CD4-positive, alpha-beta T cell treated with Interleukin-21 for 1 hour (primary cell): Measurements from ENCODE around the gene CDC37.
"Not testable (repeated sequence)": the region's sequence is repeated elsewhere in the genome, so short reads cannot be mapped to it uniquely, and the experiment has no call there.

ENCODE experiments used
- DNase-seq: peaks from one replicate; pipeline ENCODE4 v3.0.0-alpha.2; 2020

The CDC37 gene

DNA sequence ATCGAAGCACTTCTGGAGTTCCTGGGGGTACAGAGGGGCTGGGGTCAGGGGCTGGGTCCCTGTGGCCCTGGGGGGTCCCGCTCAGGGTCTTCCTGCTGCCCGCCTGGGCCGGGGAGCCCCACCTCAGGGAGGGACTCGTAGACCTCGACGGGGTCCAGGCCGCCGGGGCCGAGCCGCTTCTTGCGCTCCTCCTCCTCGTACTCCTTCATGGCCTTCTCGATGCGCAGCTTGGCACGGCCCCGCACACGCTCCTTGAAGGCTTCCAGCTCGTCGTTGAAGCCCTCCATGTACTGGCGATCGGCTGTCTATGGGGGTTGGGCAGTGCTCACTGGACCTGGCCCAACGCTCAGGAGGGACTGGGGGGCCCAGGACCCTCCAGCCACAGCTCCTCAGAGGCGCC is 10.2 kb downstream of the CDC37 start:
- DNase-seq: no peak

DNA sequence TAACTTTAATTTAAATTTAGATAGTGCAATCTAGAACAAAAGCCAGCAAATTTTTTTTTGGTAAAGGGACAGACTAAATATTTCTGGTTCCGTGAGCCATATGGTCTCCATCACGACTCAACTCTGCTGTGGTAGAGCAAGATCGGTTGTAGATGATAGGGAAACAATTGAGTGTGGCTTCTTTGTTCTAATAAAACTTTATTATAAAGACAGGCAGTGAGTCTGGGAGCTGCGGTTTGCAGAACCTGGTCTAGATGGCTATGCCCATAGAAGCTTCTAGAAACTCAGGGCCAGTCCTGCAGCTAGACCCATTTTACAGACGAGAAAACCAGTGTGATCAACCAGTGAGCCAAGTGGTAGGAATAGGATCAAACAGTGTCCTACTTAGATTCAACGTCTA is 11.2 kb downstream of the CDC37 start:
- DNase-seq: no peak

DNA sequence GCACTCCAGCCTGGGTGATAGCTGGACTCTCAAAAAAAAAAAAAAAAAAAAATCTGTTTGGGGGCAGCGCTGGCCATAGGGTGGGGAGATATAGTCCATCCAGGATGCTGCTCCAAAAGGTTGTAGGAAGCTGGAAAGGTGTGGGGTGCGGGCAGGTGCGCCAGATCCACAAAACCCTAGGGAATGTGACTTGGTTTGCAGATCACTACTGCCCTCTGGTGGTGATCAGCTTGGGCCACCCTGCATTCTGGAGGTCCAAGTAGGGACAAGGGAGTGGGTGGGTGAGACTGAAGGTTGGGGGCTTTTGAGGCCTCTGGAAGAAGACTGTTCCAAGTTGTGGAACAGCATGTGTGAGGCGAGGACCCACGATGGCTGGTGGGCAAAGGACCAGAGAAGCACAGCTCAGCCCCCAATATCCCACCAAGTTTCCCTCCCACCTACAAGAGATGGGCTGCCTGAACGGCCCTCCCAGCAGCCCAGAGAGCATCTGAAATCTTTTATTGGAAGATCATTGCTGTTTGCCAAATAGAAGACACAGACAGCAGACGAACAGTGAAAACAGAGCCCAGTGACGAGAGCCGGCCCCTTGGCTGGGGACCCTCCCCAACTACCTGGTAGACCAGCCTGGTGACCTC is 12.6 kb downstream of the CDC37 start:
- DNase-seq: peak; percentile 73

DNA sequence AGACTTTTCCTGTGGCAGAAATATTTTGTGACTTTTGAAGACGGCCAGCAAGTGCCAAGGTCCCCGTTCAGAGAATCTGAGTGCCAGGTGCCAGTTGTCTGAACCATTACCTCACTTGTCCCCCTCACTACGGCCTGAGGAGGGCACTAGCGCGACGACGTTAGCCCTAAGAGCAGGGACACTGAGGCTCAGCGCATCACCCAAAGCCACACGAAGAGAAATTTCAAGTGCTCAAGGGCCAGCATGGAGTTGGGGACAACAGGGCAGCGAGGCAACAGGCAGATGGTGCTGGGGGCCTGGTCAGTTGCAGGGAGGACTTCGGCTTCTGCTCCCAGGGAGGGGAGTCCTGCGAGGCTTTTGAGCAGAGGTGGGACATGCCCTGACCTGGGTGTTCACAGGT is 13.5 kb downstream of the CDC37 start:
- no peak for DNase-seq

DNA sequence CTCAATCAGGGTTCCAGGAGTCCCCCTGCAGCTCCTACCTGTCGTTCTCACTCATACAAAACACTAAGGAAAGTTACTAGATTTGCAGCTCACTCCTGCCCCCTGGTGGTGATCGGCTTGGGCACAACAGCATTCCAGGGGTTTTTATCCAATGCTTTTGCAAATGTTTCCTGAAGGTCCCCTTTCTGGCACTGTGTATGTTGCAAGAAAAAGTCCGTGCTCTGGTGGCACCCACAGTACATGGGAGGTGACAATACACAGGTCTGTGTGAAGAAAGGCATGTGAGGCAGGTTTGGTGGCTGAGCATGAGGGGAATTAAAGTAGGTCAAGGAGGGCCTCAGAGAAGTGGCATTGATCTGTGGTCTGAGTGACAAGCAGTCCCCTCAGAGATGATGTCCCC is 14.4 kb downstream of the CDC37 start:
- DNase-seq: peak; percentile 81

DNA sequence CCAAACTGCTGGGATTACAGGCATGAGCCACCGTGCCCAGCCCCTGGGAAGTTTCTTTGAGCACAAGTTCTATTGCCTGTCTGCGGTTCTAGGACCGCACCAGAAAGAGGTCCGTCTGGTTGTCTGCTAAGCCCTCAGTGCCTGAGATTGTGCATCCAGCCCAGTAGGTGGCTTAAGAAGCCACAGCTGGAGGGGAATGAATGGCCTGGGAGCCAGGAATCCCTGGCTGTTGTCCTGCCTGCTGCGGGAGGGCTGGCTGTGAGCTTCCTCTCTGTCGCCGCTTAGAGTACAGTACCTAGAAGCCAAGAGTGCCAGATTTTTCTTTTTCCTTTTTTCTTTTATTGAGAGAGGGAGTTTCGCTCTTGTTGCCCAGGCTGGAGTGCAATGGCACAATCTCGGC is 18.8 kb downstream of the CDC37 start:
- no peak for DNase-seq

DNA sequence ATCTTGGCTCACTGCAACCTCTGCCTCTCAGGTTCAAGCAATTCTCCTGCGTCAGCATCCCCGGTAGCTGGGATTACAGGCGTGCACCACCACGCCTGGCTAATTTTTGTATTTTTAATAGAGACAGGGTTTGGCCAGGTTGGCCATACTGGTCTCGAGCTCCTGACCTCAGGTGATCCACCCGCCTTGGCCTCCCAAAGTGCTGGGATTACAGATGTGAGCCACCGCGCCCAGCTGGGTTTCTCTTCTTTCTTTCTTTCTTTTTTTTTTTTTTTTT is 20.2 kb downstream of the CDC37 start:
- DNase-seq: not testable (repeated sequence)

DNA sequence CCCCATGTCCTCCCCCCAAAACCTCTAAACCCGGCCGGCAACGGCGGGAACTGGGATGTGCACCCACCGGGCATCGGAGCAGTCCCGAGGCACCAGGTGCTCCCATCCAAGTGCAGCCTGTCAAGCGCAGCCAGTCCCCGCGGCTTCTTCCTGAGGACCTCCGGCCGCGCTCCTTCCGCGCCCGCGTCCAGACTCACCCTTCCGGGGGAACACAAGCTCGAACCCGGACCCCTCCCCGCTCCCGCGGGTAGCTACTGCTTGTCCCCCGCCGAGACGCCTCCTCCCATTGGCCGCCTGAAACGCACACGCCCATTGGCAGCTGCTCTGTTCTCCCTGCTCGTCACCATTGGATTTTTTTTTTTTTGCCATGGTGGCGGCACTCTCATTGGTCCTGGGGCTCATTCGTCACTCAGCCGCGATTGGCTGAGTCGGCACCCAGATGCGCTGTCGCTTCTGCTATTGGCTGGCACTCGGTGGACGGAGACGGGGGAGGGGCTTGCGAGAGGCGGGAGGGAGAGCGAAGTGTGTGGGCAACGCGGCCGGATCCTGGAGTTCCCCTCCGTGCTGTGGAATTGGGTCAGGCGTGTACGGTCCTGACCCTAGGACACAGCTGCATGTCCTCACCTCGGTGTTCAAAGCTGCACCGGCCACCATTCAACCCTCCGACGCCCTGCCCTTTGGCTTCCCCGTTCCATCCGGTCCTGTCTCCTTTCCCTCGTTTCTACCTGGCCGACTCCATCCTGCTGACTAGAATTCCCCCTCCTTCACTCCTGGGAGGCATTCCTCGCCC is 22.8 kb downstream of the CDC37 start, which contains the start of gene TYK2:
TSS of gene TYK2 (minus strand) at position 260 of the 790 bp plus-strand sequence. CDS start 2,166 bp downstream, outside the sequence.
- DNase-seq: peak; percentile 98

DNA sequence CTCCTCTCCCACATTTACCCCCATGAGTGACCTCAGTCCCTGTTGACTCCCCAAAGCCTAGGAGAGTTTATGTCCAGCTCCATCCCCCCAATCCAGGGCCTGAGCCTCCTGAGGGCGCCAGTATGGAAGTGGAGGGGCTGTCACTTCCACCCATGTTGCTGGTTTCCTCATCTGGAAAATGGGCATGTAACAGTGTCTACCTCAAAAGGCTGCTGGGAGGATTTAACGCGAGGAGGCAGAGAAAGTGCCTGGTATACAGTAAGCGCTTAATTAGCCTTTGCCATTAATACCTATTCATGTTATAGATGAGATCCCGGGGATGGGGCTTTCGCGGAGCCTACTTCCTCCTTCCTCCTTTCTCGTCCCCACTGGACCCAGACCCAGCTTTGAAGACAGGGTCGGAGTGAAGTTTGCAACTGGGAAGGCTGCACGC is 23.4 kb downstream of the CDC37 start:
- DNase-seq: no peak

DNA sequence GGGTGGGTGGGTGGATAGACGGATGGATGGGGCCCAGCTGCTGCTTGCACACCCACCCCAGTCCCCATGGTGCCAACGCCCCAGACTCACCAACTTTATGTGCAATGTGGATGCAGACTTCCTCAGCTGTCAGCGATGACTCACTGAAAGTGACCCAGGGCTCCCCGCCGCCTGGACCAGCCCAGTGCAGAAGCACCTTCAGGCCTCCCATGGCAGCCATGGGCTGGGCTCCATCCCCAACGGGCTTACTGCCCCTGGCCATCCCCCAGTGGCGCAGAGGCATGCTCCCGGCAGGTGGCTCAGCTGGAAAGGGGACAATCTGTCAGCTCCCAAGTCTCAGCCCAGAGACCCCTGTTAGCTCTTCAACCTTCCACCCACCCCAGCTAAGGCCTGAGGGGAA is 25.2 kb downstream of the CDC37 start:
- no peak for DNase-seq

DNA sequence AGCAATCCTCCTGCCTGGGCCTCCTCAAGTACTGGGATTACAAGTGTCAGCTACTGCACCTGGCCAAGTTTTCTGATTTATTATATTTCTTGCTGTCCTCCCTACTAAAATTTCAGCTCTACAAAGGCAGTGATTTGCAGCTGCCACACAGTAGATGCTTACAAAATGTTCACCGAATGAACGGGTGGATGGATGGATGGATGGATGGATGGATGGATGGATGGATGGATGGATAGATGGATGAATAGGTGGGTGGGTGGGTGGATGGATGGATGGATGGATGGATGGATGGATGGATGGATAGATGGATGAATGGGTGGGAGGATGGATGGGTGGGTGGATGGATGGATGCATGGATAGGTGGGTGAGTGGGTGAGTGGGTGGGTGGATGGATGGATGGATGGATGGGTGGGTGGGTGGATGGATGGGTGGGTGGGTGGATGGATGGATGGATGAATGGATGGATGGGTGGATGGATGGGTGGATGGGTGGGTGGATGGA is 26.2 kb downstream of the CDC37 start:
- DNase-seq: not testable (repeated sequence)

DNA sequence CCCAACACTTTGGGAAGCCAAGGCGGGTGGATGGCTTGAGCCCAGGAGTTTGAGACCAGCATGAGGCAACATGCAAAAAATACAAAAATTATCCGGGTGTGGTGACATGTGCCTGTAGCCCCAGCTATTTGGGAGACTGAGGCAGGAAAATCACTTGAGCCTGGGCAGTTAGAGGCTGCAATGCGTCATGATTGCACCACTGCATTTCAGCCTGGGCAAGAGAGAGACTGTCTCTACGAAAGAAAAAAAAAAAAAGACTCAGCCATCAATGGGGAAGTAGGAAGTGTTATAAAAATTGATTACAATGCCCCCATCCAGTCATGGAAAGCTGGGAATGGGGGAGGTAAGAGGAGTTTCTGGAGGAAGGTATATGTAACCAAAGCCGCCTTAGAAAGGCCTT is 28.4 kb downstream of the CDC37 start:
- no peak for DNase-seq

DNA sequence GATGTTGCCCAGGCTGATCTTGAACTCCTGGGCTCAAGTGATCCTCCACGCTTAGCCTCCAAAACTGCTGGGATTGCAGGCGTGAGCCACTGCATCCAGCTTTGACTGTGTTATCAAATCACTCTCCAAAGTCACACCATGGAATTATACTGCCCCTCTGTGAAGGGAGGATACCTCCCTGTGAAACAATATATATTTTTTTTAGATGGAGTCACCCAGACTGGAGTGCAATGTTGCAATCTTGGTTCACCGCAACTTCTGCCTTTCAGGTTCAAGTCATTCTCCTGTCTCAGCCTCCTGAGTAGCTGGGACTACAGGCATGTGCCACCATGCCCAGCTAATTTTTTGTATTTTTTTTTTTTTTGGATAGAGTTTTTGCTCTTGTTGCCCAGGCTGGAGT is 30.7 kb downstream of the CDC37 start:
- no peak for DNase-seq

DNA sequence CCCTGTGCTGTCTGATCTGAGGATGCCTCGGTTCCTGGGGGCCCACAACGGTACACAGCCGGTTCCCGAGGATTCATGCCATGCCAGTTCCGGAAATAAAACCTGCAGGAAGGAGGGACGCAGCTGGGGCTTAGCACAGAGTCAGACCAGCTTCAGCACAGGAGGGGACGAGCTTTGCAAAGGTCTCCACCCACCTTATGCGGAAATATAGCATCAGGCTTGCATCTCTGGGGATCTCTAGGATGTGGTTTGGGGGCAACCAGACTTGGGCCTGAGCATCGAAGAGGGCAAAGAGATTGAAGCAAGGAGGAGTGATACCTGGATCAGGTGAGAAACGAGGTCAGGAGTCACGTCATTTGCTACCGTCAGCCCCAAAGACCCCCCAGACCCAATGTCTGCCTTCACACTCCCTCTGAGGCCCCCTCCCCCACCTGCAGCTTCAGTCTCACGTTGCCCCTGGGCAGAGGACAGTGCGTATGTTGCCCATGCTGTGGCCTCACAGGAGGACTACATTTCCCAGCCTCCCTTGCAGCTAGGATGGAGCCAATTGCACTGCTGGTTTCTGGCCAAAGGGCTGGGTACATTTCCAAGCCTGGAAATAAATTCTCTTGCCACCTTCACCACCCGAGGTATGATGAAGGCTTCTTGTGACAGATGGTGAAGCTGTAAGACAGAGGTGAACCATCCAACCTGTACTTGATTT is 35.1 kb downstream of the CDC37 start:
- DNase-seq: no peak

DNA sequence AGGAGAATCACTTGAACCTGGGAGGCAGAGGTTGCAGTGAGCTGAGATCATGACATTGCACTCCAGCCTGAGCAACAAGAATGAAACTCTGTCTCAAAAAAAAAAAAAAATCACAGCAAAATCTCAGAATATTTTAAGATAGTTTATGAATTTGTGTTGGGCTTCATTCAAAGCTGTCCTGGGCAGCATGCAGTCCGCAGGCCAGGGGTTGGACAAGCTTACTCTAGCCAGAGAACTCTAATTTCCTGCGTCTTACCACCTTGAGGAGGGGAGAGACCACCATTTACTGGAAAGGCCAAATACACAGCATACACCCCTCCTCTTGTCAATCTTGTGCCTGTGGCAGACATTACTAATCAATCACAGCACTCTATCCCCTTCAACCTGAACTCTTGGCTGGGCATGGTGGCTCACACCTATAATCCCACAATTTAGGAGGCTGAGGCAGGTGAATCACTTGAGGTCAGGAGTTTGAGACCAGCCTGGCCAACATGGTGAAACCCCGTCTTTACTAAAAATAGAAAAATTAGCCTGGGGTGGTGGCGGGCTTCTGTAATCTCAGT is 36.3 kb downstream of the CDC37 start:
- not testable (repeated sequence) for DNase-seq

DNA sequence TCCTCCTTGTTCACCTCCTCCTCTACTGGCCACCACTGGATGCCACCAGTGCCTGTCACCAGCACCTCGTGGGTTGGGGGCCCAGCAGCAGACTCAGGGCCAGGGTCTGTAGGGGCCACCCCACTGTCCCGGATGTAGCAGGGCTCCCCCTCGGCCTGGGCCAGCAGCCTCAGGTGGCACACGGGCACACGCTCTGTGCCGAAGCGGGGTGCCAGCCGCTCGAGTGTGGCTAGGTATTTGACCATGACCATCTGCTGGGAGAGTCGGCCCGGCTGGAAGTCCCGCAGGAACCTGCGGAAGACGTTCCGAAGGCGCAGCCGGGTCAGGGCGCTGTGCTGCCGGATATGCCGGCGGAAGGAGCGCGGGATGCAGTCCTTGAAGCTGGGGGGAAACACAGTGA is 37.8 kb downstream of the CDC37 start:
- DNase-seq: no peak

DNA sequence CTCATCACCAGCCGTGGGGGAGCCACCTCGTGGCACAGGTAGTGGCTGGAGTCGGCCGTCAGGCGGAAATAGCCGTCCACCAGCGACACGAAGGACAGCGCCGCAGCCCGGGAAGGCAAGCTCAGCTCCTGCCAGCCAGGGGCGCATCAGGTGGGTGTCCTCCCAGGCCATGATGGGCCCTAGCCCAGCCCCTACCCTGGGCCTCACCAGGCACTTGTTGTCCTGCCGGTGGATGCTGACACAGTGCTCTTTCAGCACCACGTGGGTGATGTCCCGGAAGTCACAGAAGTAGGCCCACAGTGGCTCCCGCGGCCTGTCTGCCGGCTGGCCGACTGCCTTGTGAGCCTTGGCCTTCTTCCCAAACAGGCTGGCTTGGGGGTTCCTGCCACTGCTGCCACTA is 38.7 kb downstream of the CDC37 start:
- DNase-seq: no peak

DNA sequence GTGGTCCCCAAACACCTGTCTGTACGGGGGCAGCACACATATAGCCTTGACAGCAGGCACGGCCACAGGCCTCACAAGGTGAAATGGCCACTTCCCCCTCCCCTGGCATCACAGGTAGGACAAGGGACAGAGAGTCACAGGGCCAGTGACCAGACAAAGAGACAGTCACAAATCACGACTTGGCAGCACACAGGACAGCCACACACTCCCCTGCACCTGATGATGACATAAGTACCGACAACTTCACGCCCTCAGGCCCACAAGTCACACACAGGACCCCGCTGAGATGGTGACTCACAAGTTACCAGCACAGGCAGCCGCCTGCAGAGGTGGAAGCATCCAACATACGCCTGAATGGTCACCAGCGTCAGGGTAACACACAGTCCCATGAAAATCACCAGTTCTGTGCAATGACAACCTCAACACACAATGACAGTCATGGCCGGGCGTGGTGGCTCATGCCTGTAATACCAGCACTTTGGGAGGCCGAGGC is 39.5 kb downstream of the CDC37 start:
- no peak for DNase-seq

DNA sequence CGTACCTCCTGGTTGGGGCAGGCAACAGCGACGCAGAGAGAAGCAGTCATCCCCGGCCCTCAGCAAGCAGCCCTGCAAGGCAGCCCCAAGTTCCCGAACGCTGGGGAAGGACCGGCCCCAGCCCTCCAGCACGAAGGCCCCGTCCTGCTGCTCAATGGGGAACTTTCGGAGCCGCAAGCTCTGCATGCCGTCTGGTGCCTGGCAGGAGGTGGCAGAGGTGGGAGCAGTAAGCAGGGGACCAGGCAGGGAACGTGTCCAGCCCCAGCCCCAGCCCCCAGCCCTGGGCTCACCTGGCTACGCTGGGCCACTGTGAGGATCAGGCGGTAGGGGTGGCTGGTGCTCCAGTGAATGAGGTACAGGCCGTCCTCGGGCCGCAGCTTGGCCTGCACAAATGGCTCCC is 41.1 kb downstream of the CDC37 start:
- DNase-seq: no peak

DNA sequence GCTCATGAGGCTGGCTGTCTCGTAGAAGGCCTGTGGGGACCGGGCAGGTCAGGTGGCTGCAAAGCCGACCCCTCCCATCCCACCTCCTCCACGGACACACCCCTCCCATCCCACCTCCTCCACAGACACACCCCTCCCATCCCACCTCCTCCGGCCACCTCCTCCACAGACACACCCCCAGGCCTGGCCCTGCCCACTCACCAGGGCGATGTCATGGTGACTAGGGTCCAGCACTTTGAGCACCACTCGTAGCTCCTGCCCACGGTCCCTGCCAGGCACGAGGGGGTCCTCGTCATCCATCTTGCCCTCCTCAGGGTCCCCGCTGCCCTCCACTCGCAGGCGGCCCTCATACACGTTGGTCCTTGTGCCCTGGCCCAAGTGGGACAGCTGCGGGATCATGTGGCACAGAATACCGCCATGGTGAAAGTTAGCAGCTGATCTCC is 41.8 kb downstream of the CDC37 start:
- DNase-seq: no peak

DNA sequence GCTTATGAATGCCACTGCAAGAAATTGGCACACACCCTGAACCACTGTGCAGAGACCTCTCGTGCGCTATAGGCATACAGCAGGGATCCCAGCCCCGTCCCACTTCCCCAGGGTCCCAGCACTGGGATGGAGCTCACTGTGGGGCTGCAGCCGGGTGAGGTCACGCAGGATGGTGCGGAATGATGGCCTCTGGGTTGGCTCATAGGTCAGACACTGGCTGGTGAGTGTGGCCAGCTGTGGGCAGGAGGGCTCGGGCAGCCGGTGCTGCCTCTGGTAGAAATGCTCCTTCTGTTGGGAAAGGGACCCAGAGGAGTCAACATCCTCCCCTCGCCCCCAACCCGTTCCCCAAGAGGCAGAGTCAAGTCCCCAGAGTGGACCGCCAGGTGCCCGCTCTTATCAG is 46.9 kb downstream of the CDC37 start:
- no peak for DNase-seq

DNA sequence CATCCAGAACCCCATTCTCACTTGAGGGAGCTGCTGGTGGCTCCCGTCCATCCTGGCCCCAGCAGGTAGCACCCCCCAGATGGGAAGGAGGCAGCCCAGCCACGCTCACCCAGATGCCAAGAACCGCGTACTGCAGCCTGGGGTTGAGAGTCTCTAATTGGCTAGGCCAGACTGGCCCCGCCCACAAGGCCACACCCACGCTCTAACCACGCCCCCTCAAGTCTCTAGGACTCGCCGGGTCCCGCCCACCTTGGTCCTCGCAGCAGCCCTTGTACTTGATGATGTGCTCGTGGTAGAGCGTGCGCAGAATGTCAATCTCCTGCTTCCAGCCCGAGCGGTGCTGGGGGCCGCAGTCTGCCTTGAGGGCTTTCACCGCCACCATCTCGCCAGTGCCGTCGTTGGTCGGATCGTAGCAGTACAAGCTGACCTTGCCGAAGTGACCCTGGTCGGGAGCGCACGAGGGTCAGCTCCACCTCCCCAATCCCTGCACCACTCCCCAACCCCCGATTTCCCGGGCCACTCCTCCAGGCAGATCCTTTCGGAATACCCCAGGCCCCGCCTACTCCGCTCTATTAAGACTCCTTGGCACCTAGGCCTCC is 49.5 kb downstream of the CDC37 start:
- peak; percentile 33 for DNase-seq
